Measurements from ENCODE around the gene KLHL6. TPM values are rescaled to one million over a fixed set of nuclear protein-coding genes. Genes with fewer than 3 reads are reported as not detected.

Gene KLHL6, protein sequence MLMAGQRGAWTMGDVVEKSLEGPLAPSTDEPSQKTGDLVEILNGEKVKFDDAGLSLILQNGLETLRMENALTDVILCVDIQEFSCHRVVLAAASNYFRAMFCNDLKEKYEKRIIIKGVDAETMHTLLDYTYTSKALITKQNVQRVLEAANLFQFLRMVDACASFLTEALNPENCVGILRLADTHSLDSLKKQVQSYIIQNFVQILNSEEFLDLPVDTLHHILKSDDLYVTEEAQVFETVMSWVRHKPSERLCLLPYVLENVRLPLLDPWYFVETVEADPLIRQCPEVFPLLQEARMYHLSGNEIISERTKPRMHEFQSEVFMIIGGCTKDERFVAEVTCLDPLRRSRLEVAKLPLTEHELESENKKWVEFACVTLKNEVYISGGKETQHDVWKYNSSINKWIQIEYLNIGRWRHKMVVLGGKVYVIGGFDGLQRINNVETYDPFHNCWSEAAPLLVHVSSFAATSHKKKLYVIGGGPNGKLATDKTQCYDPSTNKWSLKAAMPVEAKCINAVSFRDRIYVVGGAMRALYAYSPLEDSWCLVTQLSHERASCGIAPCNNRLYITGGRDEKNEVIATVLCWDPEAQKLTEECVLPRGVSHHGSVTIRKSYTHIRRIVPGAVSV
- total RNA-seq, result under 0.01 TPM in 2 replicates

DNA sequence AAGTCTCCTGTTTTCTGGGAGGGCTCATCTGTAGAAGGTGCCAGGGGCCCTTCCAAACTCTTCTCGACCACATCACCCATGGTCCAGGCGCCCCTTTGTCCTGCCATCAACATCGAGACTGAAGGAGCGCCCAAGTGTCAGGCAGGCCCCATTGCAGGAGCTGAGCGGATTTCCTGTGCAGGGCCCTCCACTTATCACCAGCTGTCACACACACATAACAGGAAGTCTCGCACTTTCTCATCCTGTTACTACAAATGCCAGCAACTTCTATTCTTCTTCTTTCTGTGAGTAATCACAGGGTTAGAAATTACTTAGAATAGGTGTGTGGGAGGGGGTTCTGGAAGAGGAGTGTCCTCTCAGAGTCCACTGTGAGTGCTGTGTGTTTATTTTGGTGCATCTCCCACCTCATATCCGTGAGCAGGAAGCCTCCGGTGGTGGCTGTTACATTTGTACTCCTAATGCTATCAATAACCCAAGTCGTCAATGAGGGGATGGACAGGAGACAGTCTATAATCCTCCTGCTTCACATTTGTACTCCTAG lies at the start of gene KLHL6:
Gene KLHL6, minus strand, starts transcription at position 166 of the 541 bp plus-strand sequence. Its CDS starts 53 bp downstream, at position 113.

Other genes with a start within 250 kb of the KLHL6 start
- 0.30 and 0.37 TPM in 2 replicates for gene MCF2L2, start 127.1 kb downstream of the KLHL6 start, total RNA-seq
- 39.2 and 84.0 TPM in 2 replicates for gene KLHL24, start 79.9 kb upstream of the KLHL6 start, total RNA-seq
- gene YEATS2, start 142.1 kb upstream of the KLHL6 start, total RNA-seq, result 35.0 and 50.6 TPM in 2 replicates